HepG2 (cell line): Measurements from ENCODE around the gene EGR1. TPM values are rescaled to one million over a fixed set of nuclear protein-coding genes. Genes with fewer than 3 reads are reported as not detected.

Experiments
- ATAC-seq: fragments of 200-7000 bp; cut with Tn5 transposase; 3 replicates; pipeline ENCODE4 v1.9.1; 2020; ENCODE audit warnings: mild to moderate bottlenecking, moderate library complexity
- BruUV-seq: library from RNA; stranded (reverse); fragments of 400-500 nt; replicated peaks from 2 replicates; lab custom pipeline; 2021; lab: Mats Ljungman, UMichigan
- CTCF ChIA-PET: fragments of 300-600 bp; formaldehyde crosslinking; extraction: SDS; loops from one replicate; lab custom pipeline; 2021; ENCODE audit warnings: low total read pairs, inconsistent platforms, low intra/inter-chr PET ratio; lab: Yijun Ruan, JAX
- POLR2A ChIA-PET: fragments of 350-600 bp; sonication (Branson Sonifier 250); formaldehyde crosslinking; loops from one replicate; lab custom pipeline; 2020; ENCODE audit warnings: antibody characterized with exemption, inconsistent platforms; lab: Yijun Ruan, JAX
- DNase-seq: peaks from one replicate; pipeline ENCODE4 v3.0.0-alpha.2; 2015; ENCODE audit warnings: low spot score
- FAIRE-seq: peaks from 3 replicates; lab custom pipeline; 2011; peaks lifted over from hg19 to GRCh38; lab: Jason Lieb, UNC
- H2AFZ ChIP-seq: one replicate; pipeline ENCODE4 v1.6.1; 2011; ENCODE audit warnings: low read length, inconsistent platforms
- H3K27ac ChIP-seq: fragments of 300-600 bp; 3 replicates; pipeline ENCODE4 v1.8.0; 2011; ENCODE audit warnings: mixed run types, mild to moderate bottlenecking, mixed read lengths, low read length, inconsistent platforms; ENCODE audit not compliant: insufficient read depth; ENCODE audit errors: extremely low read length
- H3K27me3 ChIP-seq, 2 experiments: fragments of 200-600 bp in 1 of 2; 2 replicates in 1 of 2; 3 replicates in 1 of 2; pipeline versions ENCODE4 v1.6.0 to v1.8.0; 2011; ENCODE audit warnings: low read length in 2 of 2, mild to moderate bottlenecking in 2 of 2, moderate library complexity in 2 of 2, inconsistent platforms in 1 of 2; ENCODE audit not compliant: insufficient read depth in 2 of 2, control insufficient read depth in 1 of 2
- H3K36me3 ChIP-seq, 2 experiments: fragments of 200-600 bp in 1 of 2; replicated peaks in 1 of 2; 2 replicates in 1 of 2; 3 replicates in 1 of 2; pipeline versions ENCODE4 v1.5.1 to v1.8.0; 2011; ENCODE audit warnings: low read length in 2 of 2, inconsistent platforms in 1 of 2; ENCODE audit not compliant: insufficient read depth in 2 of 2, control insufficient read depth in 1 of 2
- H3K4me1 ChIP-seq: 2 replicates; pipeline ENCODE4 v1.5.1; 2012; ENCODE audit warnings: low read length, inconsistent platforms; ENCODE audit not compliant: insufficient read depth
- H3K4me2 ChIP-seq: 2 replicates; pipeline ENCODE4 v1.6.0; 2011; ENCODE audit warnings: low read depth, low read length, inconsistent platforms
- H3K4me3 ChIP-seq, 3 experiments: fragments of 200-600 bp in 1 of 3; sonication (generic), shearing (Covaris generic) in 1 of 3; replicated peaks in 1 of 3; 2 replicates each; pipeline ENCODE4 v1.5.1; 2011 to 2016; ENCODE audit warnings: low read length in 3 of 3, inconsistent platforms in 2 of 3, low read depth in 2 of 3, mild to moderate bottlenecking in 2 of 3, control low read depth in 1 of 3, mixed read lengths in 1 of 3; ENCODE audit not compliant: insufficient read depth in 1 of 3
- H3K79me2 ChIP-seq: one replicate; pipeline ENCODE4 v1.6.1; 2011; ENCODE audit warnings: low read length, inconsistent platforms; ENCODE audit not compliant: insufficient read depth
- H3K9ac ChIP-seq: 2 replicates; pipeline ENCODE4 v1.6.0; 2011; ENCODE audit warnings: mild to moderate bottlenecking, low read depth, low read length, inconsistent platforms; ENCODE audit not compliant: insufficient read depth
- H3K9me3 ChIP-seq: 2 replicates; pipeline ENCODE4 v1.5.1; 2012; ENCODE audit warnings: mild to moderate bottlenecking, low read length
- H4K20me1 ChIP-seq: 2 replicates; pipeline ENCODE4 v1.6.0; 2011; ENCODE audit warnings: inconsistent platforms, mild to moderate bottlenecking, low read length, moderate library complexity; ENCODE audit not compliant: insufficient read depth
- AGO2 ChIP-seq: fragments of 200-400 bp; formaldehyde crosslinking; optimal IDR thresholded peaks from 2 replicates; pipeline ENCODE3; 2017; ENCODE audit warnings: mild to moderate bottlenecking, low read depth, low read length, moderate library complexity
- DNMT3B ChIP-seq: conservative IDR thresholded peaks from 2 replicates; pipeline ENCODE4 v1.6.1; 2016; ENCODE audit warnings: missing biosample characterization, control low read depth
- FOXO1 ChIP-seq: sonication (generic); formaldehyde crosslinking; IDR thresholded peaks from 2 replicates; pipeline ENCODE4 v1.4.0; 2020; ENCODE audit warnings: missing genetic modification reagents
- HNF4G ChIP-seq, 2 experiments: sonication (generic) in 1 of 2; formaldehyde crosslinking in 1 of 2; IDR thresholded peaks; 2 replicates each; pipeline versions ENCODE4 v1.4.0 to v1.6.1; 2011 to 2020; ENCODE audit warnings: borderline replicate concordance in 2 of 2, low read depth in 2 of 2, mild to moderate bottlenecking in 2 of 2, low read length in 1 of 2, missing genetic modification reagents in 1 of 2, moderate library complexity in 1 of 2
- IKZF4 ChIP-seq: sonication (generic); formaldehyde crosslinking; IDR thresholded peaks from 2 replicates; pipeline ENCODE4 v1.5.1; 2020; ENCODE audit warnings: borderline replicate concordance, mild to moderate bottlenecking, low read depth, missing genetic modification reagents; ENCODE audit errors: not compliant biosample characterization
- PCBP1 ChIP-seq: fragments of 200-400 bp; formaldehyde crosslinking; IDR thresholded peaks from 2 replicates; pipeline ENCODE4 v1.6.1; 2017; ENCODE audit warnings: mild to moderate bottlenecking, low read depth, low read length, borderline replicate concordance
- TEAD2 ChIP-seq: sonication (generic); formaldehyde crosslinking; IDR thresholded peaks from 2 replicates; pipeline ENCODE4 v1.9.0; 2021; ENCODE audit warnings: missing genetic modification reagents
- YEATS2 ChIP-seq: sonication (generic); formaldehyde crosslinking; IDR thresholded peaks from 2 replicates; pipeline ENCODE4 v1.4.0; 2020; ENCODE audit warnings: missing genetic modification reagents, borderline replicate concordance
- ZBTB7B ChIP-seq: sonication (generic); formaldehyde crosslinking; IDR thresholded peaks from 2 replicates; pipeline ENCODE4 v1.4.0; 2020; ENCODE audit warnings: missing genetic modification reagents
- ZFP41 ChIP-seq: sonication (generic); formaldehyde crosslinking; IDR thresholded peaks from 2 replicates; pipeline ENCODE4 v1.4.0; 2020; ENCODE audit warnings: mild to moderate bottlenecking, missing genetic modification reagents, borderline replicate concordance
- ZNF264 ChIP-seq: sonication (generic); formaldehyde crosslinking; IDR thresholded peaks from 2 replicates; pipeline ENCODE4 v1.4.0; 2020; ENCODE audit warnings: missing genetic modification reagents
- ZNF30 ChIP-seq: sonication (generic); formaldehyde crosslinking; IDR thresholded peaks from 2 replicates; pipeline ENCODE4 v1.5.0; 2020; ENCODE audit warnings: mild to moderate bottlenecking, missing genetic modification reagents
- ZSCAN12 ChIP-seq: sonication (generic); formaldehyde crosslinking; IDR thresholded peaks from 2 replicates; pipeline ENCODE4 v1.9.0; 2021; ENCODE audit warnings: mild to moderate bottlenecking, missing genetic modification reagents
- WGBS: methylation state at CpG from one replicate; pipeline ENCODE4 v1.1.6; 2017; ENCODE audit warnings: low lambda C conversion rate; 5-methylcytosine and 5-hydroxymethylcytosine counted together
- in situ Hi-C: cut with HindIII; loops from 2 replicates; pipeline ENCODE4 v1.10.0; 2017; ENCODE audit warnings: low pct_unique_long_range_greater_than_20kb; ENCODE audit not compliant: extremely low pct_ligation_motif_present
- intact Hi-C: fragments of 100-400 bp; cut with micrococcal nuclease; formaldehyde crosslinking; loops from one replicate; pipeline ENCODE4 v1.10.0; 2022; ENCODE audit not compliant: unreplicated experiment
- polyA plus RNA-seq, 8 experiments: library from polyadenylated mRNA; depleted of rRNA in 3 of 8; stranded (reverse) in 7 of 8; unstranded in 1 of 8; fragments of >200 nt; fragmentation: Illumina TruSeq in 4 of 8; extraction: Trizol in 4 of 8; gene quantifications; 2 replicates each; pipeline versions ENCODE4 v1.2.1 to v1.2.3, GENCODE V29; 2011 to 2016; ENCODE audit warnings: low read depth in 4 of 8, missing spikeins in 1 of 8, mixed read lengths in 1 of 8; ENCODE audit not compliant: insufficient read depth in 1 of 8
- total RNA-seq, 5 experiments: library from RNA; depleted of rRNA; stranded (reverse); fragments of >200 nt; fragmentation: Illumina TruSeq; extraction: Trizol; gene quantifications; 2 replicates each; pipeline ENCODE4 v1.2.3, GENCODE V29; 2016; ENCODE audit warnings: low read depth in 1 of 5

The EGR1 gene
- total and polyA plus RNA-seq, 2 of the 13 experiments (the other 11 are each of a cell fraction or from before 2014, with no cell fraction given), result 4.1 to 4.5 TPM

GRCh38 chr5:138502121-138502520, 36.8 kb downstream of the EGR1 start:
- Histone ChIP-seq H3K4me1 (peaks cover 44% of the 10 kb centered on the region), H3K4me3 (no peak overlapping the region), H2AFZ (no peak overlapping the region), H3K36me3 (peaks cover 0 to 1% of the 10 kb centered on the region in 2 experiments; a peak in 2 of 5 replicates), H3K9me3 (no peaks in the 10 kb centered on the region), H3K79me2 (no peaks in the 10 kb centered on the region), H3K27ac (no peak overlapping the region), H3K27me3 (no peaks in the 10 kb centered on the region), H3K4me2 (no peak overlapping the region), H3K9ac (no peak overlapping the region), H4K20me1 (no peaks in the 10 kb centered on the region)
- FAIRE-seq, result no peak
- intact Hi-C loops (no loop called here), in situ Hi-C loops (loop anchor here (5.0 to 10.0 kb wide), 2 partner anchors 35 to 57 kb away; partner anchors contain the start of gene EGR1)
- no peak for ATAC-seq
- DNase-seq, result no peak
- POLR2A ChIA-PET, result interaction anchor here (1.0 to 3.7 kb wide), 4 partner anchors 9 to 56 kb away, joined by 4 to 25 read pairs (median 6); partner anchors contain the start of gene EGR1
- no TSS peak for BruUV-seq
- 92% methylated on average over 4 of the region's 4 CpGs for WGBS
- CTCF ChIA-PET, result interaction anchor here (2.8 kb wide), 1 partner anchor 52 kb away, joined by 27 read pairs; no protein-coding TSS in a partner anchor
- TF ChIP-seq PCBP1 (no peak), DNMT3B (no peak), ZSCAN12 (no peak), ZFP41 (CRISPR knock-in tag) (no peak), ZNF264 (CRISPR knock-in tag) (no peak), ZNF30 (CRISPR knock-in tag) (no peak), YEATS2 (CRISPR knock-in tag) (no peak), ZBTB7B (CRISPR knock-in tag) (no peak), IKZF4 (CRISPR knock-in tag) (no peak), FOXO1 (no peak), TEAD2 (no peak), AGO2 (no peak), HNF4G (IDR thresholded peaks at IDR 0.05; ENCODE audit: borderline replicate concordance, low read depth, low read length) (no peak), HNF4G (CRISPR knock-in tag; IDR thresholded peaks at IDR 0.05; ENCODE audit: borderline replicate concordance, low read depth) (no peak)
